HG03095 (cell line): ENCODE data around the gene RNF152.

Source experiments
- ATAC-seq: cut with Tn5 transposase; IDR thresholded peaks from one replicate; pipeline ENCODE4 v1.9.1; 2021; ENCODE audit warnings: moderate library complexity; ENCODE audit not compliant: unreplicated experiment

Gene RNF152

GRCh38 chr18:61855449-61856378, 37.1 kb downstream of the RNF152 start:
- no peak for ATAC-seq

GRCh38 chr18:61854578-61855448, 38.0 kb downstream of the RNF152 start:
- no peak for ATAC-seq

GRCh38 chr18:61853855-61854254, 39.0 kb downstream of the RNF152 start:
- no peak for ATAC-seq

GRCh38 chr18:61852496-61852895, 40.3 kb downstream of the RNF152 start:
- ATAC-seq = no peak

GRCh38 chr18:61851940-61852451, 40.8 kb downstream of the RNF152 start:
- ATAC-seq = no peak

DNA sequence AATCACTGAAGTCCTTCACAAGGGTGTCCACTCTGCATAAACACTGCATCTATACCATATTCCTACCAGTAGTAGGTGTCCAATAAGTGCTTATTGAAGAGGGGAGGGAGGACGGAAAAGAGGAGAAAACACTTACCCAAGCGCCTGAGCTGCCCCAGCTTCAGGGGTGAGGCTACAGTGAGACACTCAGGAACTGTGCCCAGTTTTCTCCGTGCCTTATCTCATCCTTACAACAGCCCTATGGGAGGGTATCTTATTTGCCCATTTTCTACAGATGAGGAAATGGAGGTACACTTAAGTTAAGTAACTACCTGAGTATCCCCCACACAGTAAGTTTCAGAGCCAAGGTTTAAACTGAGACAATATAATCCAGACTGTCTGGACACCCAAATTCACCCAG, 41.5 kb downstream of the RNF152 start:
- no peak for ATAC-seq

- ATAC-seq = no peak
These were observed 42.1 kb downstream of the RNF152 start for GRCh38 chr18:61850756-61851155.

- ATAC-seq = no peak
These were observed 45.5 kb downstream of the RNF152 start for GRCh38 chr18:61847164-61847791.

DNA sequence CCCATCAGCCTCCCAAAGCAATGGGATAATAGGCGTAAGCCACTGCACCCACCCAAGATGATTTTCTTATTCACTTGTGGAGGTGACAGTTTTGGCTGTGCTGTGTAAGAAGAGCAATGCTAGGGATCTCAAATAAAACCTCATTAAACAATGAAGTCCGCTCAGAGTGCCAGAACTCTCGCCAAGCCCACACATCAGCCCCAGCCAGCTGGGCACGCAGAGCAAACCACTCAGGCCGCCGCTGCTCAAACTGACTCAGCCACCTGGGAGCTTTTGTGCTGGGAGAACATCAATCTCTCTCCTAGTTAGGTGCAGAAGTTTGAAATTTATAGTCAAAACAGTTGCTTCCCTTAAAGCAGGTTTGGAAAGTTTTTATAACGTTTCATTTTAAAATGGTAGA, 47.6 kb downstream of the RNF152 start:
- no peak for ATAC-seq

DNA sequence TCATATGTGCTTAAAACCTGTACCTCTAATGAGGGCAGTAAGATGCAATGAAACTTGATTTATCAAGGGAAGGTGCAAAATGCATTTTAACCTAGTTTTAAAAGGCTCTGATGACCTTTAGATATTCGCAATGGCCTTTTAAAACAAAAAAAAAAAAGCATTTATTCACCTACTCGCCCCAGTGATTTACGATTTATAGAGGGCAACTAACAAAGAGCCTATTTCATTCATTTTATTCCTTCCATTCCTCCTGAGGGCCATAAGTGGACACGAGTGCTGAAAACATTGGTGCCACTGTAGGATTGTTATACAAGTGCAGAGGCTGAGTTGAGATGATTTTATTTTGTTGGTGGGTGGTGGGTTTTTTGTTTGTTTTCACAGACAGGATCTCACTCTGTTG, 48.1 kb downstream of the RNF152 start:
- ATAC-seq = no peak

DNA sequence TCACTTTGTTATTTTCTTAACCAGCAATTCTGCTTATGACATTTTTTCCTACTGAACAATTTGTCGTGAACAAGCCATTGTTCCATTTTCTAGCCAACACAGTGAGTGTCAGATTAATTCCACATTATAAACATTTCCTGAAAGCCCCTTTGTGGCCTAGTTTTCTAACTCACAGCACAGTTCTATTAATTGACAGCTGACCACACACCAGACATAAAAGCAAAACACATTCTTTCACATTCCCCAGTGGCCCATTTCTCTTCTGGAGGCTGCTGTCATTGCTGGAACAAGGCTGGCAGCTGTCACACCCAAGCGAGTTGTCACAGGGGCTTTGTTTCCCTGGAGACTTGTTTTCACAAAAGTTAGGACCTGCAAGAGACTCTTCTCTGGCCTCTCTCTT, 50.7 kb downstream of the RNF152 start:
- ATAC-seq = no peak

GRCh38 chr18:61841706-61842105, 51.1 kb downstream of the RNF152 start:
- no peak for ATAC-seq

GRCh38 chr18:61840324-61840723, 52.5 kb downstream of the RNF152 start:
- no peak for ATAC-seq

DNA sequence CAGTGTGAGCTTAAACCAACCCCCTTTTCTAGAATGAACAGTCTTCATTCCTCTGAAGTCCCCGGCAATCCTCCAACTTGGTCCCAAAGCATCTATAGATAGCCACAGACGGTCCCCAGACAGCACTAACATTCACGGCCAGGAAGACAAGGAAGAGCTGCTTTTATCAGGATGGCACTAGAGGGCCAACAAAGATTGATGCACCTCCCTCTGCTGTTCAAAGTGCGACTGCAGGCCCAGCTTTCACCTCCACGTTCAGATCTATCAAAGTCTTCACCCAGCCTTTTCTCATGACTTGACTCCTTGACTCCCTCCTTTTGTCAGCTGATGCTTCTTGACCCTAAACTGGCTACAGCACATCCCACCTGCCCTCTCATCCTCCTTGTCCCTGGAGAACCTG, 54.3 kb downstream of the RNF152 start:
- ATAC-seq = no peak

DNA sequence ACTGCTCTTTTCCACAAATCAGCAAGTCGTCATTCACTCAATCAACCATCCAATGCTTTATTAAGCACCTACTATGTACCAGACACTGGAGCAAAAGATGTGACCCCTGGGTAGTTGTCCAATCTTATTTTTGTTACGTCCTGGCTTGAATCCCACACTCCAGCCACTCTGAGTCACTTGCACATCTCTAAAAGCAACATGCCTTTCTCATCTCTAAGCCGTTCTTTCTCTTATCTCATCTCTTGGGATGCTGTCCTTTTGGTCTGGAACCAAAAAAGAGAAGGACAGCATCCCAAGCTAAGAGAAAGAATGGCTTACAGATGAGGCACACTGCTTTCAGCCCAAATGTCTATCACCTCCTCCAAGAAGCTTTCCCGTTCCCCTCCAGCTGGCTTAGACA, 58.8 kb downstream of the RNF152 start:
- no peak for ATAC-seq

- ATAC-seq = no peak
These were observed 59.4 kb downstream of the RNF152 start for GRCh38 chr18:61833387-61833786.

GRCh38 chr18:61832858-61833257, 59.9 kb downstream of the RNF152 start:
- ATAC-seq = no peak

GRCh38 chr18:61831071-61831470, 61.7 kb downstream of the RNF152 start:
- ATAC-seq = no peak

DNA sequence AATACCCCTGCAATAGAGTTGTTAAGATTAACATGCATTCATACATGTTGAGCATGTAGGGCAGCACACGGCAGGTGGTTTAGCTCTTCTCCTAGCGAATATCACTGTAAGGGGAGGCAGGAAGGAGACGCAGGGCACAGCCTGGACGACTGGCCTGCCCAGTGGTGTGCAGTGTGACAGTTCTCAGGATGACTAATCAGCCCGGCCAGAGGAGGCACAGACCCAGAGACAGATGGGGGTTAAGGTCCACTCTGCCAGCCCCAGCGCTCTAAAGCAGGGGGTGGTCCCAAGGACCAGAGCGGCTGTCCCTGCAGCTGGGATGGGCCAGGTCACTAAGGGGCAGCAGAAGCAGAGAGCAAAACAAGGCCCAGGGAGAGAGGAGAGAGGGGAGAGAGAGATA, 63.7 kb downstream of the RNF152 start:
- no peak for ATAC-seq

DNA sequence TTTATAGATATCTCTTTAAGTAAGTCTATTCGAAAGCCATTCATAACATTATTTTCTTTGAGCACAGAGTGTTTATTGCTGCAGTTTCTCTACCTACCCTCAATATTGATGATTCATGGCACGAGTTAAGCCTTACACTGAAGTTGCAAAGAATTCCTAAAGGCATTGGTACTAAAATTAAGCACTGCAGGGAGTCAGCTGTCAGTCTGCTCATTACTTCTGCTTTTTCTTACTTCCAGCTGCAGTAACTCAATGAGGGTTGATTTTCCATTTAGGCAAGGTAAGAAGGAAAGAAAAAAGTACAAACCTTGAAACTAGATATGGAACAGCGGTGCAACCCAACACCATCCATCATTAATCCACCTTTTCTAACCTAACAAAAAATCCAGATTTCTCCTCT, 65.2 kb downstream of the RNF152 start:
- no peak for ATAC-seq

- no peak for ATAC-seq
These were observed 67.4 kb downstream of the RNF152 start for GRCh38 chr18:61825386-61825785.
